VCaP (cell line): Measurements from ENCODE around the gene SLC1A3.

ENCODE experiments used
- H3K27ac ChIP-seq: fragments of 450-650 bp; 2 replicates; pipeline ENCODE4 v1.5.1; 2017
- CTCF ChIP-seq: fragments of 450-650 bp; conservative IDR thresholded peaks from 2 replicates; pipeline ENCODE4 v1.5.1; 2017; ENCODE audit warnings: mild to moderate bottlenecking, moderate library complexity

SLC1A3 gene

GRCh38 chr5:36602704-36603321 is 3.6 kb upstream of the SLC1A3 start:
- TF ChIP-seq CTCF = no peak; the same call in 1 of the 2 replicates
- H3K27ac ChIP-seq = no peak overlapping the region

- no peak overlapping the region for H3K27ac ChIP-seq
- TF ChIP-seq CTCF = no peak
Measured at GRCh38 chr5:36605241-36605640, 1.2 kb upstream of the SLC1A3 start.

GRCh38 chr5:36606036-36606427 is 374 bp upstream of the SLC1A3 start:
- H3K27ac ChIP-seq = no peak overlapping the region
- no peak for TF ChIP-seq CTCF

- TF ChIP-seq CTCF = no peak
Measured at GRCh38 chr5:36607114-36607571, 737 bp downstream of the SLC1A3 start.

GRCh38 chr5:36607838-36608783 is 1.7 kb downstream of the SLC1A3 start:
- TF ChIP-seq CTCF = no peak
- no peak overlapping the region for H3K27ac ChIP-seq

More at GRCh38 chr5:36607114-36607571, 737 bp downstream of the SLC1A3 start:
- H3K27ac ChIP-seq = no peak overlapping the region

GRCh38 chr5:36610621-36611020 is 4.2 kb downstream of the SLC1A3 start:
- TF ChIP-seq CTCF = no peak
- H3K27ac ChIP-seq = no peak overlapping the region

- H3K27ac ChIP-seq = no peak overlapping the region
- no peak for TF ChIP-seq CTCF
Measured at GRCh38 chr5:36611520-36612274, 5.3 kb downstream of the SLC1A3 start.
